GM18873 (cell line): Measurements from ENCODE around the gene ASB6.

Source experiments
- ATAC-seq: cut with Tn5 transposase; IDR thresholded peaks from one replicate; pipeline ENCODE4 v1.9.1; 2021; ENCODE audit warnings: mild to moderate bottlenecking, moderate library complexity, moderate number of reproducible peaks; ENCODE audit not compliant: unreplicated experiment, low FRiP score

Gene ASB6, protein sequence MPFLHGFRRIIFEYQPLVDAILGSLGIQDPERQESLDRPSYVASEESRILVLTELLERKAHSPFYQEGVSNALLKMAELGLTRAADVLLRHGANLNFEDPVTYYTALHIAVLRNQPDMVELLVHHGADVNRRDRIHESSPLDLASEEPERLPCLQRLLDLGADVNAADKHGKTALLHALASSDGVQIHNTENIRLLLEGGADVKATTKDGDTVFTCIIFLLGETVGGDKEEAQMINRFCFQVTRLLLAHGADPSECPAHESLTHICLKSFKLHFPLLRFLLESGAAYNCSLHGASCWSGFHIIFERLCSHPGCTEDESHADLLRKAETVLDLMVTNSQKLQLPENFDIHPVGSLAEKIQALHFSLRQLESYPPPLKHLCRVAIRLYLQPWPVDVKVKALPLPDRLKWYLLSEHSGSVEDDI

DNA sequence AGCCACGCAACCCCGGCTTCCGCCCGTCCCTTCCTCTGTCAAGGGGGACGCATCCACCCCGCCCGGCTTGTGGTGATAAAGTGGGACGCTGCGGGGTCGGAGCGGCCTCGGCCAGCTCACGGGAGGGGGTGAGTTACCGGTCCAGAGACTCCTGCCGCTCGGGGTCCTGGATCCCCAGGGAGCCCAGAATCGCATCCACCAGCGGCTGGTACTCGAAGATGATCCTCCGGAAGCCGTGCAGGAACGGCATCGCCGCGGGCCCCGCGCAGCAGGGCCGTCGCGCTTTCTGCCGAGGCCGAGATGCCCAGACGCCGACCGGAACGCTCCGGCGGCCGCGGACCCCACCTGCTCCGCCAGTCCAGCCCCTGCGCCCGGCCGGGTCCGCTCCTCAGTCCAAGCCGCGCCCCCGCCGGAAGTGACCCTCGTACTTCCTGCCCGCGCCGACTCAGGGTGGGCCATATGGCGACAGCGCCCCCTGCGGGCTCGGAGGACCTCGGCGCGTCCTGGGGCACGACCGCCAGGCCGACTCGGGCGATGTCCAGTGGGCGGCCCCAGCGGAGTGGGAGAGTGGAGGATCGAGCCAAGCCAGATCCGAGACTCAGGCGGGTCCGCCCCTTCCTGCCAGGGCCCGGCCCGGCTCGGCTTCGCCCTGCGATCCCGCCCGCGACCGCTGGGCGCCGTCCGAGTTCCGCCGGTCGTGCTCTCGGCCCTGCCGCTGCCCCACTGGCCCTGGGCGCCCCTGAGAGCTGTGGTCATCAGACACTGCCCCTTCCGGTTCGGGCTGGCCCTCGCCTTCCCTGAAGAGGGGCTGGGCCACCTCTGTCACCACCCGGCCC, at the start of gene ASB6:
TSS of gene ASB6 (minus strand) at position 402 of the 836 bp plus-strand sequence. CDS start at position 250, 152 bp downstream.
- peak; percentile 77 for ATAC-seq

DNA sequence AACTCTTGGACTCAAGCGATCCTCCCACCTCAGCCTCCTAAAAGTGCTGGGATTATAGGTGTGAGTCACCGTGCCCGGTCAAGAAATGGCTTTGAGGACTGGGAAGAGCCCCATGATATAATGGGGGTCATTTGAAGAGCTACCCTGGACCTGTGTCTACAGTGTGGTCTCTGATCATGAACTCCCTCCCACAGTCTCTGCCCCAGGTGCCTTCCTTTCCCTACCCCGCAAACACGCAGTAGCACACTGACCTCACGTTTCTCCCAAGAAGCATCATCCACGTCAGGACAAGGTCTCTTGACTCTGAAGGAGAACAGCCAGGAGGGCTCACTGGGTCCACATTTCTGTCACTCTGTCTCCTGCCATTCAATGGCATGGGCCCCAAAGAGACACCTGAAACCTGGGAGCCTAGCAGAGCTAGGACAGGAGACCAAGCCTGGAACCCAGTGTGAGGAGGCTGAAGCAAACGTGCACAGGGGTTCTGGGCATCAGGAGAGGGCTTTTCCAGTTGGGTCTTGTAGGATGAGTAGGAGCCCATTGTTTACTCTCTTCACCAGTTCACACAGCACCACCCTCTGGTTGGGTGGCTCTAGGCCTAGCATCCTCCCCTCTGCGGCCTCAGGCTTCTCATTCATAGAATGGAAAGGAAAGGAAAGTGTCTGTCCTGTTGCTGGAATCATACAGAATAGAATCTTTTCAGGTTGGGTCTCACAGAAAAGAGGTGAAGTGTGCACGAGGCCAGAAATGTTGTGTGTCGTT, 46.5 kb upstream of the ASB6 start:
- no peak for ATAC-seq

GRCh38 chr9:129687391-129687790, 45.4 kb upstream of the ASB6 start:
- no peak for ATAC-seq

- ATAC-seq: no peak
Observed at GRCh38 chr9:129686736-129687135, 44.8 kb upstream of the ASB6 start.

DNA sequence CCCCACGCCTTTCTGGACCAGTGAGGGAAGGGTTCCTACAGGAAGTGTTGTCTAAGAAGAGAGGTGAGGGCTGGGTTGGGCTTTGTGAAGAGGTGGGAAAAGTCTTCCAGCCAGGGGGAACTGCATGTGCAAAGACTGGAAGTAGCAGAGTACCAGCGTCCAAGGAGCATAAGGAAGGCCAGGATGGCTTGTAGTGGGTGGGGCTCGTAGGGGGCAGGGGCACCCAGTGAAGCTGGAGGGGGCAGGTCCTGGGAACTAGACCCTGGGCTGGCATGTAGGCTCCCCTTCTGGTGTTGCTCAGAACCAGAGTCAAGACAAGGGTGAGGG, 43.9 kb upstream of the ASB6 start:
- ATAC-seq: no peak

GRCh38 chr9:129685220-129685932, 43.4 kb upstream of the ASB6 start:
- no peak for ATAC-seq

- no peak for ATAC-seq
Observed at GRCh38 chr9:129682381-129682780, 40.4 kb upstream of the ASB6 start.

- no peak for ATAC-seq
Observed at GRCh38 chr9:129681924-129682323, 40.0 kb upstream of the ASB6 start.

GRCh38 chr9:129679537-129679936, 37.6 kb upstream of the ASB6 start:
- no peak for ATAC-seq

DNA sequence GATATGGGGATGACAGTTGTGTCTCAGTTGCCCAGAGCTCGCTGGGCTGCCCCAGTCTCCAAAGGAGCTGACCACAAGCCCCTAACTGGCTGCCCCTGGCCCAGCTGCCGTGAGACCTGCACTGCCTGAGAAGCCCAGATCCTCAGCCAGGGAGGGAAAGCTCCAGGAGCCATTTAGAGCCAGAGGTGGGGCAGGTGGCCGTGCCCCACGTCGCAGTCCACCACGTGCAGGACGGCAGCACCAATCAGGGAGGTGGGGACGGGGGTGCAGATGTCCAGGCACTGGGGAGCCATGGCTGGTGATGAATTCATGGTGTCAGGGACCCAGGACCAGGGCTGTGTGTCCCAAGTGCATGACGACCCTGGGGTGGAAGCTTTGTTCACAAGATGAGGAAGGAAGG, 36.9 kb upstream of the ASB6 start:
- ATAC-seq: no peak

DNA sequence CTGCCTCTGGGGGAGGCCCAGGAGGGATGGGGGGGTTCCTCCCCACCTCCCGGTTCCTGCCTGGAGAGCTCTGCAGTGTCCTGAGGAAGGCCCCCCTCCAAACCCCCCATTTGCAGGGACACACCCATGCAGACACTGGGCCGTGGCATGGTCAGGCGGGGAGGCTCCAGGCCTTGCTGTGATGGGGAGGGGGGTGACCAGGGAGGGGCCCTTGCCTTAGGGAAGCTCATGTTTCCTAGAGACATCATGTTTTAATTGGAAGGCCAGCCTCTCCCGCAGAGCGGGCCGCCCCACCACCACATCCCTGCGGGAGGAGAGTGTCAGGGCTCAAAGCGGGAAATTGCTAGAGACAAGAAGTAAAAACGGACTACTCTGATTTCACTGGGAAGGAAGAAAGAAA, 35.5 kb upstream of the ASB6 start:
- ATAC-seq: no peak

- ATAC-seq: no peak
Observed at GRCh38 chr9:129676975-129677374, 35.0 kb upstream of the ASB6 start.

DNA sequence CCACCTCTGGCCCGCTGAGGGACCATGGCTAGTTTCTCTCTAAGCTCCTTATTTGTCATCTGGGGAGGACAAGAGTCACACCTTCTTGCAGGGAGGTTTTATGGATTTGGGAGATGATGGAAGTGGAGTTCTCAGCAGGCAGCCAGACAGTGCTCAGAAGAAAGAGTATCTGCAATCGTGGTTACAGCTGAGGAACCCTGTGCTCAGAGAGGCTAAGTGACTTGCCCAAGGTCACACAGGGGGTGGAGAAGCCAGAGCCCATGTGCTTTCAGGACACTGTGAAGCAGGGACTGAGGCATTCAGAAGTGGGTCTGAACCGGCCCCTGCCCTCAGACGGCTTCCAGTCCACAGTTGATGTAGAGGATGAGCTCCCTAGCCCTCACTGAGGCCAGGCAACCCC, 34.3 kb upstream of the ASB6 start:
- ATAC-seq: no peak

DNA sequence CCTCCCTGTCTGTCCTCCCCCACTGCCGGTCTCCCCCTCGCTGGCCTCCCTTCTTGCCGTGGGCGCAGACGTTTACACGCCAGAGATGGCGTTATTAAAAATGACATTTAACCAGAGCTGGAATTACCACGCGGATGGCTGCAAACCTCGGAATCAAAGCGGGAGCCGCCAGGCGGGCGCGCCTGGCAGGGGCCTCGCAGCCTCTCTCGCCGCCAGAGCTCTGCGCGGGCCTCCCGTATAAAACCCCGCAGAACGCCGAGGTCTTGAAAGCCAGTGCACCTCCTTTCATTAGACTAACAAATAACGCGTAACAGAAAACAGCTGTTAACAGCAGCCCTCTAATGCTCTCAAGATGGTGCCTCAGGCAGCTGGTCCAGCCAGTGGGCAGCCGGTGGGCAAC, 33.7 kb upstream of the ASB6 start:
- no peak for ATAC-seq

DNA sequence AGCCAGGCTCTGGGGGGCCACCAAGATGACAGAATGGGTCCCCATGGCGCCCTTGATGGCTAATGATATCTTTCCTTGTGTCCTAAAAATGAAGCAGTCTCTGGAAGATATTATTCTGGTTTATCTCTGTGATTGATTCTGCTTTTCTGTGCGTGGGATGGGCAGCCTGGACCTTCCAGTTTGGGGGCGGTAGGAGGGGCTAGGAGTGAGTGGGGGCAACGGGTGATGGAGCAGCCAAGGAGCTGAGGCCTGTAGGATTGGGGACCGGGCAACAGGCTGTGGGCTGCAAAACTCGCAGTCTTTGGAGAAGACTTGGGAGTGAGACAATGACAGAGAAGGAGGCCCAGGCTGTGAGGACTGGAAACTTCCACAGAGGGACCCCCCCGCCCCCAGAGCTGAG, 32.3 kb upstream of the ASB6 start:
- no peak for ATAC-seq

- no peak for ATAC-seq
Observed at GRCh38 chr9:129673602-129674001, 31.7 kb upstream of the ASB6 start.

- ATAC-seq: no peak
Observed at GRCh38 chr9:129672702-129673101, 30.8 kb upstream of the ASB6 start.

DNA sequence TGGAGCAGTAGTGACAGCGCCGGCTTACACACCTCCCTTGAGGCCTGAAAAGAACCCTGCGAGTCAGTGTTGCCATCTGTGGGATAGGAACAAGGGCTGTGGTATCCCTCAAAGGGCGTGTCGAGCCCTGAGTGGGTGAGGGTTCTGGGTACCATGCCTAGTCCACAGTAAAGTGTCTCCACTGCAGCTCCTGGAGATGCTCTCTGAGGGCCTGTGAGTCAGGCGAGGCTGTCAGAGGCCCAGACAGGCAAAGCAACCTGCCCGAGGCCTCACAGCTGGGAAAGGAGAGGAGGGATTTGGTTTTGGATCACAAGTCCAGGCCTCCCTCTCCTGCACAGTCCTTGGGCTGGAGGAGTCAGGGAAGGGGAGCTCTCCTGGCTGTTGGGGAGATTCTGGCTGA, 29.6 kb upstream of the ASB6 start:
- ATAC-seq: no peak

- ATAC-seq: no peak
Observed at GRCh38 chr9:129671065-129671464, 29.1 kb upstream of the ASB6 start.

DNA sequence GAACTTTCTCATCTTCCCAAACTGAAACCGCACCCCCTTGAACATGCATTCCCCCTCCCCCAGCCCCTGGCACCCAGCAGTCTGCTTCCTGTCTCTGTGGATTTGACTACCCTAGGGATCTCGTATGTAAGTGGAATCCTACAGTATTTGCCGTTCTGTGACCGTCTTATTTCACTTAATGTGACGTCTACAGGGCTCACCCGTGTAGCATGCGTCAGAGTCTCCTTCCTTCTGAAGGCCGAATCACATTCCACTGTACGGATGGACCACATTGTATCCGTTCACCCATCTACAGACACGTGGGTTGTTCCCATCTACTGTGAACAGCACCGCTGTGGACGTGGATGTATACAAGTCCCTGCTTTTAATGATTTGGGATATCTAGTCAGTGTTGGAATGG, 28.0 kb upstream of the ASB6 start:
- ATAC-seq: no peak
